Uterus (tissue), 4 donors: ENCODE results near the gene TBC1D1. TPM values are rescaled to one million over a fixed set of nuclear protein-coding genes. Genes with fewer than 3 reads are reported as not detected.

Experiments used
- DNase-seq, 2 donors: peaks; one replicate each; pipeline ENCODE4 v3.0.0-alpha.2; 2019 to 2020
- H3K27ac ChIP-seq, 2 donors: fragments of 200-600 bp; sonication (generic); 1 replicate in 1 of 2; 2 replicates in 1 of 2; pipeline ENCODE4 v1.5.1; 2016 to 2018
- H3K27me3 ChIP-seq, 2 donors: fragments of 200-600 bp; sonication (generic); one replicate each; pipeline ENCODE4 v1.5.1; 2018 to 2019; ENCODE audit warnings: control low read depth in 1 of 2
- H3K36me3 ChIP-seq, 2 donors: fragments of 200-600 bp; sonication (generic); one replicate each; pipeline ENCODE4 v1.5.1; 2019; ENCODE audit warnings: control low read depth in 1 of 2
- H3K4me1 ChIP-seq, 2 donors: fragments of 200-600 bp; sonication (generic); one replicate each; pipeline ENCODE4 v1.5.1; 2018 to 2019; ENCODE audit warnings: control low read depth in 1 of 2
- H3K4me3 ChIP-seq, 2 donors: fragments of 200-600 bp; sonication (generic); 1 replicate in 1 of 2; 2 replicates in 1 of 2; pipeline ENCODE4 v1.5.1; 2018 to 2019; ENCODE audit warnings: mild to moderate bottlenecking in 1 of 2
- H3K9me3 ChIP-seq, 2 donors: fragments of 200-600 bp; sonication (generic); one replicate each; pipeline ENCODE4 v1.5.1; 2019; ENCODE audit warnings: control low read depth in 1 of 2
- CTCF ChIP-seq, 4 experiments: fragments of 200-600 bp in 2 of 4; fragments of 450-650 bp in 2 of 4; sonication (generic) in 2 of 4; IDR thresholded peaks; one replicate each; pipeline ENCODE4 v1.5.1; 2016 to 2019; ENCODE audit warnings: antibody characterized with exemption in 4 of 4, mild to moderate bottlenecking in 2 of 4, moderate library complexity in 1 of 4
- POLR2A ChIP-seq, 2 donors: fragments of 450-650 bp; IDR thresholded peaks; one replicate each; pipeline ENCODE4 v1.6.1; 2016; ENCODE audit warnings: antibody characterized with exemption in 2 of 2, mild to moderate bottlenecking in 1 of 2, moderate library complexity in 1 of 2
- intact Hi-C: fragments of 100-400 bp; cut with DNase I; formaldehyde crosslinking; loops from one replicate; pipeline ENCODE4 v1.15.1; 2023; ENCODE audit warnings: low total_unique reads
- total RNA-seq, 4 donors: library from RNA; depleted of rRNA in 3 of 4; stranded (reverse); fragments of >200 nt in 3 of 4; gene quantifications; one replicate each; pipeline versions ENCODE4 v1.1.0 to v1.2.4, GENCODE V29; 2014 to 2023
- donor health status: DM: yes; HTN: yes; CAD: no.

Gene TBC1D1
- total RNA-seq, 4 donors from 2014 or later: 172 to 402 (median 236) TPM

- Histone ChIP-seq H3K27ac (peak overlapping the region; percentile 28 to 99), H3K4me1 (peaks cover 0 to under 1% of the 10 kb centered on the region in 2 donors), H3K36me3 (no peaks in the 10 kb centered on the region), H3K4me3 (no peak overlapping the region), H3K27me3 (no peaks in the 10 kb centered on the region), H3K9me3 (no peaks in the 10 kb centered on the region)
- intact Hi-C loops: no loop called here
- TF ChIP-seq CTCF (IDR thresholded peaks at IDR 0.05) (no peak), POLR2A (IDR thresholded peaks at IDR 0.05) (no peak)
- no peak for DNase-seq
Observed at GRCh38 chr4:37983951-37984350, 93.1 kb downstream of the TBC1D1 start.

- DNase-seq: no peak
- Histone ChIP-seq H3K27ac (peak overlapping the region; percentile 2 to 99), H3K27me3 (no peaks in the 10 kb centered on the region), H3K4me1 (peaks cover 4 to 9% of the 10 kb centered on the region in 2 donors), H3K9me3 (no peaks in the 10 kb centered on the region), H3K36me3 (no peaks in the 10 kb centered on the region), H3K4me3 (no peak overlapping the region)
- intact Hi-C loops: no loop called here
- TF ChIP-seq CTCF (IDR thresholded peaks at IDR 0.05): no peak
- TF ChIP-seq POLR2A (IDR thresholded peaks at IDR 0.05): no peak
Observed at GRCh38 chr4:37985730-37986275, 94.9 kb downstream of the TBC1D1 start.

GRCh38 chr4:37988670-37989069, 97.8 kb downstream of the TBC1D1 start:
- no peaks in the 10 kb centered on the region for H3K9me3 ChIP-seq
- no peak for DNase-seq
- peak overlapping the region; percentile 80 to 99 for H3K27ac ChIP-seq
- intact Hi-C loops: no loop called here
- no peak for TF ChIP-seq CTCF (IDR thresholded peaks at IDR 0.05)
- TF ChIP-seq POLR2A (IDR thresholded peaks at IDR 0.05): no peak
- H3K27me3 ChIP-seq: no peaks in the 10 kb centered on the region
- H3K4me1 ChIP-seq: peaks cover 4 to 11% of the 10 kb centered on the region in 2 donors
- no peak overlapping the region for H3K4me3 ChIP-seq
- no peaks in the 10 kb centered on the region for H3K36me3 ChIP-seq

- intact Hi-C loops: no loop called here
- Histone ChIP-seq H3K4me3 (no peak overlapping the region), H3K27me3 (no peaks in the 10 kb centered on the region), H3K27ac (peak overlapping the region; percentile 80 to 99), H3K4me1 (peaks cover 4 to 13% of the 10 kb centered on the region in 2 donors), H3K36me3 (no peaks in the 10 kb centered on the region), H3K9me3 (no peaks in the 10 kb centered on the region)
- TF ChIP-seq CTCF (IDR thresholded peaks at IDR 0.05) (peak in 1 of 4 experiments; percentile 4), POLR2A (IDR thresholded peaks at IDR 0.05) (no peak)
- no peak for DNase-seq
Observed at GRCh38 chr4:37989398-37990260, 98.7 kb downstream of the TBC1D1 start.

GRCh38 chr4:37990731-37991245, 99.9 kb downstream of the TBC1D1 start:
- TF ChIP-seq CTCF (IDR thresholded peaks at IDR 0.05) (no peak), POLR2A (IDR thresholded peaks at IDR 0.05) (no peak)
- H3K27ac ChIP-seq: peak overlapping the region; percentile 80 to 99
- H3K27me3 ChIP-seq: no peaks in the 10 kb centered on the region
- no peaks in the 10 kb centered on the region for H3K9me3 ChIP-seq
- intact Hi-C loops: no loop called here
- H3K4me1 ChIP-seq: peaks cover 4 to 13% of the 10 kb centered on the region in 2 donors
- no peak overlapping the region for H3K4me3 ChIP-seq
- H3K36me3 ChIP-seq: no peaks in the 10 kb centered on the region
- no peak for DNase-seq
